GM12878 (cell line): Measurements from ENCODE around the gene SHFL. TPM values are rescaled to one million over a fixed set of nuclear protein-coding genes. Genes with fewer than 3 reads are reported as not detected.
A peak's percentile ranks its signal among the peaks of the same experiment; 100 is the strongest.

Experiments
- ATAC-seq: fragments of 200-7000 bp; cut with Tn5 transposase; 3 replicates; pipeline ENCODE4 v1.9.1; 2020; ENCODE audit warnings: mild to moderate bottlenecking, moderate library complexity
- BruUV-seq: library from RNA; stranded (reverse); fragments of 400-500 nt; replicated peaks from 2 replicates; lab custom pipeline; 2021; lab: Mats Ljungman, UMichigan
- CTCF ChIA-PET: fragments of 300-600 bp; sonication (Branson Sonifier 250); formaldehyde crosslinking; extraction: SDS; loops from one replicate; lab custom pipeline; 2021; ENCODE audit warnings: inconsistent platforms; lab: Yijun Ruan, JAX
- POLR2A ChIA-PET: fragments of 350-600 bp; formaldehyde crosslinking; extraction: SDS; loops from one replicate; lab custom pipeline; 2021; ENCODE audit warnings: inconsistent platforms; lab: Charles Lee
- RAD21 ChIA-PET: fragments of 300-600 bp; sonication (Branson Sonifier 250); formaldehyde crosslinking; loops from one replicate; lab custom pipeline; 2023; ENCODE audit warnings: antibody characterized with exemption; ENCODE audit not compliant: unreplicated experiment; lab: Charles Lee
- SMC1A ChIA-PET: fragments of 300-600 bp; sonication (Branson Sonifier 250); formaldehyde crosslinking; loops from one replicate; lab custom pipeline; 2023; ENCODE audit not compliant: unreplicated experiment, uncharacterized antibody; lab: Charles Lee
- DNase-seq: peaks from one replicate; pipeline ENCODE4 v3.0.0-alpha.2; 2011; ENCODE audit warnings: low read depth, low spot score
- FAIRE-seq: peaks from 3 replicates; lab custom pipeline; 2011; peaks lifted over from hg19 to GRCh38; lab: Jason Lieb, UNC
- H2AFZ ChIP-seq: 2 replicates; pipeline ENCODE4 v1.6.0; 2011; ENCODE audit warnings: low read depth, low read length, control low read depth; ENCODE audit not compliant: control insufficient read depth
- H3K27ac ChIP-seq: 2 replicates; pipeline ENCODE4 v1.5.1; 2011; ENCODE audit warnings: control low read depth; ENCODE audit not compliant: control insufficient read depth, insufficient read depth
- H3K27me3 ChIP-seq, 2 experiments: replicated peaks in 1 of 2; 2 replicates each; pipeline versions ENCODE4 v1.6.0 to v1.6.1; 2011; ENCODE audit warnings: low read length in 1 of 2; ENCODE audit not compliant: control insufficient read depth in 2 of 2, insufficient read depth in 2 of 2
- H3K36me3 ChIP-seq, 2 experiments: 2 replicates each; pipeline ENCODE4 v1.5.1; 2011; ENCODE audit warnings: low read length in 1 of 2; ENCODE audit not compliant: control insufficient read depth in 2 of 2, insufficient read depth in 2 of 2
- H3K4me1 ChIP-seq: 2 replicates; pipeline ENCODE4 v1.6.1; 2011; ENCODE audit warnings: mild to moderate bottlenecking, low read length, moderate library complexity, mixed read lengths; ENCODE audit not compliant: control insufficient read depth, insufficient read depth
- H3K4me2 ChIP-seq: 2 replicates; pipeline ENCODE4 v1.6.0; 2011; ENCODE audit warnings: control low read depth; ENCODE audit not compliant: control insufficient read depth, insufficient read depth
- H3K4me3 ChIP-seq: fragments of 200-600 bp; sonication (generic); 2 replicates; pipeline ENCODE4 v1.5.1; 2016
- H3K79me2 ChIP-seq: 2 replicates; pipeline ENCODE4 v1.6.0; 2011; ENCODE audit warnings: low read length; ENCODE audit not compliant: control insufficient read depth, insufficient read depth
- H3K9ac ChIP-seq: 2 replicates; pipeline ENCODE4 v1.8.0; 2011; ENCODE audit warnings: low read length, control low read depth, mixed read lengths; ENCODE audit not compliant: control insufficient read depth, insufficient read depth
- H3K9me3 ChIP-seq: replicated peaks from 3 replicates; pipeline ENCODE4 v1.5.1; 2011; ENCODE audit warnings: mild to moderate bottlenecking, low read length; ENCODE audit not compliant: control insufficient read depth, insufficient read depth
- H4K20me1 ChIP-seq: 2 replicates; pipeline ENCODE4 v1.6.0; 2011; ENCODE audit not compliant: control insufficient read depth, insufficient read depth
- BACH1 ChIP-seq: fragments of 450-650 bp; IDR thresholded peaks from 2 replicates; pipeline ENCODE4 v1.6.1; 2017; ENCODE audit warnings: mild to moderate bottlenecking, borderline replicate concordance
- CREB1 ChIP-seq: IDR thresholded peaks from 2 replicates; pipeline ENCODE4 v1.6.1; 2012; ENCODE audit warnings: low read depth, mild to moderate bottlenecking, inconsistent platforms
- CREM ChIP-seq: IDR thresholded peaks from 2 replicates; pipeline ENCODE4 v1.6.1; 2014; ENCODE audit warnings: antibody characterized with exemption, low read depth
- CTCF ChIP-seq, 3 experiments: IDR thresholded peaks in 2 of 3; conservative IDR thresholded peaks in 1 of 3; 2 replicates each; pipeline ENCODE4 v1.5.1; 2011; ENCODE audit warnings: low read depth in 3 of 3, low read length in 3 of 3, mild to moderate bottlenecking in 3 of 3, control low read depth in 2 of 3, moderate library complexity in 2 of 3, inconsistent platforms in 1 of 3, mixed read lengths in 1 of 3; ENCODE audit not compliant: control insufficient read depth in 2 of 3, insufficient read depth in 1 of 3; ENCODE audit errors: extremely low read depth in 1 of 3
- DPF2 ChIP-seq: fragments of 450-650 bp; IDR thresholded peaks from 2 replicates; pipeline ENCODE4 v1.6.1; 2017; ENCODE audit warnings: mild to moderate bottlenecking
- NFYB ChIP-seq: IDR thresholded peaks from 2 replicates; pipeline ENCODE4 v1.6.1; 2011; ENCODE audit warnings: low read depth, mild to moderate bottlenecking, low read length, improper control_type of control experiment, moderate library complexity; ENCODE audit not compliant: insufficient read depth
- NRF1 ChIP-seq: conservative IDR thresholded peaks from 2 replicates; pipeline ENCODE4 v1.6.1; 2011; ENCODE audit warnings: mild to moderate bottlenecking, low read depth, low read length, improper control_type of control experiment
- PAX8 ChIP-seq: fragments of 450-650 bp; IDR thresholded peaks from 2 replicates; pipeline ENCODE4 v1.6.1; 2017; ENCODE audit warnings: mild to moderate bottlenecking, moderate library complexity
- POLR2A ChIP-seq: IDR thresholded peaks from 2 replicates; pipeline ENCODE4 v1.6.1; 2011; ENCODE audit warnings: low read depth, mild to moderate bottlenecking, low read length
- RAD51 ChIP-seq: fragments of 450-650 bp; IDR thresholded peaks from 2 replicates; pipeline ENCODE4 v1.6.1; 2016; ENCODE audit warnings: moderate library complexity, mild to moderate bottlenecking, inconsistent platforms
- WGBS: methylation state at CpG from one replicate; pipeline ENCODE4 v1.1.6; 2016; ENCODE audit warnings: low lambda C conversion rate; ENCODE audit not compliant: insufficient replicate concordance, insufficient coverage; ENCODE audit errors: missing lambda C conversion rate; 5-methylcytosine and 5-hydroxymethylcytosine counted together
- in situ Hi-C: fragments of 300-500 bp; cut with MboI; formaldehyde crosslinking; loops from 9 replicates; pipeline ENCODE4 v1.14.3; 2018; ENCODE audit warnings: mixed read lengths
- intact Hi-C: fragments of 100-400 bp; cut with micrococcal nuclease; formaldehyde crosslinking; loops from one replicate; pipeline ENCODE4 v1.14.2; 2022; ENCODE audit not compliant: unreplicated experiment
- polyA plus RNA-seq, 11 experiments: library from polyadenylated mRNA; depleted of rRNA in 4 of 11; unstranded in 6 of 11; stranded (reverse) in 5 of 11; fragments of >200 nt; fragmentation: Nextera tagmentation in 4 of 11; fragmentation: Illumina TruSeq in 1 of 11; extraction: Ambion mirVana in 4 of 11; extraction: Trizol in 1 of 11; gene quantifications; 1 replicate in 1 of 11; 2 replicates in 10 of 11; pipeline versions ENCODE4 v1.2.1 to v1.2.3, GENCODE V29; 2011 to 2016; ENCODE audit warnings: inconsistent platforms in 2 of 11, missing spikeins in 2 of 11, low read depth in 1 of 11
- total RNA-seq, 4 experiments: library from RNA; depleted of rRNA in 3 of 4; stranded (reverse); fragments of >200 nt in 3 of 4; fragmentation: Illumina TruSeq in 1 of 4; extraction: Trizol in 1 of 4; gene quantifications; 2 replicates each; pipeline versions ENCODE4 v1.2.1 to v1.2.3, GENCODE V29; 2013 to 2021
- TF ChIP-seq, protein P1 (sequence below): IDR thresholded peaks from 2 replicates; pipeline ENCODE4 v1.6.1; 2011; ENCODE audit warnings: borderline replicate concordance, low read depth, mild to moderate bottlenecking, moderate library complexity, mixed read lengths, low read length; ENCODE audit not compliant: insufficient read depth; ENCODE audit errors: extremely low read length
- TF ChIP-seq, protein P2 (sequence below): IDR thresholded peaks from 2 replicates; pipeline ENCODE4 v1.6.1; 2011; ENCODE audit warnings: low read depth, low read length, improper control_type of control experiment, borderline replicate concordance

The SHFL gene
- total and polyA plus RNA-seq, 10 of the 15 experiments (the other 5 are each of a cell fraction or from before 2014, with no cell fraction given), result 8.0 to 83.8 (median 40.7) TPM

DNA sequence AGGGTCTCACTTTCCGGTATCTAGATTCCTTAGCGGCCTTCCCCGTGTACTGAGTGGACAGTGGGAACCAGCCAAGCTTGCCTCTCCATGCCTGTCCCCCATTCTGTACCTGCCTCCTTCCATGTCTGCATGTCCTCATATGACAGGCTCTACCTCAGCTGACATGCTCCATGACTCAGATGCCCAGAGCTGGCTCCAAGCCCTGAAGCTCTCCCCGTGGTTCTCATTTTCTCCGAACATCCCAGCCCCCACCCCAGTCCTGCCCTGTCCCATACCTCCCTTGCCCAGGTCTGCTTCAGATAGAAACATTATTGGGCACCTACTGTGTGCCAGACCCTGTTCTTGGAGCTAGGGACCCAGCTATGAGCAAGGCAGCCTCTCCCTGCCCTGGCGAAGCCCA lies 17.1 kb upstream of the SHFL start (continued):
- TF ChIP-seq POLR2A (no peak), CREM (no peak)

DNA sequence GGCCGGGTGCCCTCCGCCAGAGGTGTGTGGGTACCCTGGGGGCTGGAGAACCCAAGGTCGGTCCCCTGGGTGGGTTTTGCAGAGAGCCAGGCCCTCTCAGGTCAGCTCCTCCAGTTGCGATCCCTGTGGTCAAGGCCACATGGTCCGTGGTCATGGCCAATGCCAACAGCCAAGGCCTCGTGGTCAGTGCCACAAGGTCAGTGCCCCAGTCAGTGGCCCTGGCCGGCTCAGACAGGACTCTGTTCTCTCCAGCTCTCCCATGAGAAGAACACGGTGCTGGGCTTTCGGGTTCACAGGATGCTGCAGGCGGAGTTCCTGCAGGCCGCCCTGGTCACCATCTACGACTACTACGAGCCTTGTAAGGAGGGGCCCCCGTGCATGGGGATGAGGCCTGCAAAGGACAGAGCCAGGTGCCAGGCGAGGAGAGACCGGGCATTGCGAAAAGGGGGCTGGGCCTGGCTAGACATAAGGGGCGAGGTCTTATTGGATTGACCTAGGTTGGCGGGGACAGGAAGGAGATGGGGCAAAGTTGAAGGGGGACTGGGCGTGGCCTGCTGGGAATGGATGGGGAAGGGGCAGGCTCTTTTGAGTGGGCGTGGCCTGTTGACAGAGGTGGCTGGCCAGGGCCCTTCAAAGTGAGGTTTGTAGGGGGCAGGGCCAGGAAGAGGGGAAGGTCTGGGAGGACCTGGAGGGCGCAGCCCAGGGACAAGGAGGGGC lies 15.2 kb upstream of the SHFL start:
- H3K9me3 ChIP-seq, result peaks cover 5% of the 10 kb centered on the region; the same call in 2 of the 3 replicates
- no peaks in the 10 kb centered on the region for H4K20me1 ChIP-seq
- ChIA-PET CTCF (no interaction called here), SMC1A (no interaction called here), POLR2A (no interaction called here), RAD21 (no interaction called here)
- H3K4me1 ChIP-seq, result no peaks in the 10 kb centered on the region
- no peak overlapping the region for H3K4me3 ChIP-seq
- DNase-seq, result no peak
- no peak overlapping the region for H2AFZ ChIP-seq
- H3K27ac ChIP-seq, result no peak overlapping the region
- FAIRE-seq, result no peak
- no peaks in the 10 kb centered on the region for H3K27me3 ChIP-seq
- ATAC-seq, result no peak
- no TSS peak for BruUV-seq
- in situ Hi-C loops, result no loop called here
- TF ChIP-seq BACH1 (no peak), CREB1 (no peak), NRF1 (no peak), PAX8 (no peak)
- no peaks in the 10 kb centered on the region for H3K36me3 ChIP-seq
- 46% methylated on average over 22 of the region's 22 CpGs for WGBS
- intact Hi-C loops, result no loop called here
- no peak overlapping the region for H3K4me2 ChIP-seq
- H3K79me2 ChIP-seq, result no peaks in the 10 kb centered on the region
- no peak overlapping the region for H3K9ac ChIP-seq

GRCh38 chr19:10074153-10074552 lies 12.0 kb upstream of the SHFL start:
- 11% methylated on average over 2 of the region's 2 CpGs for WGBS
- H3K36me3 ChIP-seq, result no peaks in the 10 kb centered on the region
- in situ Hi-C loops (no loop called here), intact Hi-C loops (no loop called here)
- no peaks in the 10 kb centered on the region for H3K4me1 ChIP-seq
- POLR2A ChIA-PET, result no interaction called here
- no peak overlapping the region for H3K9ac ChIP-seq
- no peak overlapping the region for H3K27ac ChIP-seq
- FAIRE-seq, result peak; percentile 76
- RAD21 ChIA-PET, result no interaction called here
- no TSS peak for BruUV-seq
- ATAC-seq, result peak; percentile 82
- no peak overlapping the region for H2AFZ ChIP-seq
- no peak for DNase-seq
- CTCF ChIA-PET, result no interaction called here
- H4K20me1 ChIP-seq, result no peaks in the 10 kb centered on the region
- no peak overlapping the region for H3K4me3 ChIP-seq
- no peak overlapping the region for H3K4me2 ChIP-seq
- H3K79me2 ChIP-seq, result no peaks in the 10 kb centered on the region
- SMC1A ChIA-PET, result interaction anchor here (2.4 kb wide), 1 partner anchor 176 kb away, joined by 5 read pairs; no protein-coding TSS in a partner anchor
- H3K27me3 ChIP-seq, result no peaks in the 10 kb centered on the region
- H3K9me3 ChIP-seq, result peaks cover 5% of the 10 kb centered on the region; the same call in 2 of the 3 replicates
- TF ChIP-seq NFYB (0 out of 2 replicates have a peak, but pooled peaks have one; percentile 28), RAD51 (peak; percentile 75), DPF2 (no peak), CTCF (IDR thresholded peaks at IDR 0.05 in 2 of 3, conservative IDR thresholded peaks at IDR 0.05 in 1 of 3; ENCODE audit: control insufficient read depth in 2 of 3, extremely low read depth in 1 of 3, insufficient read depth in 1 of 3, low read depth in 3 of 3, low read length in 3 of 3) (peak; percentile 29 to 54 (median 34); a peak in 5 of 6 replicates)
- TF ChIP-seq, protein P1, sequence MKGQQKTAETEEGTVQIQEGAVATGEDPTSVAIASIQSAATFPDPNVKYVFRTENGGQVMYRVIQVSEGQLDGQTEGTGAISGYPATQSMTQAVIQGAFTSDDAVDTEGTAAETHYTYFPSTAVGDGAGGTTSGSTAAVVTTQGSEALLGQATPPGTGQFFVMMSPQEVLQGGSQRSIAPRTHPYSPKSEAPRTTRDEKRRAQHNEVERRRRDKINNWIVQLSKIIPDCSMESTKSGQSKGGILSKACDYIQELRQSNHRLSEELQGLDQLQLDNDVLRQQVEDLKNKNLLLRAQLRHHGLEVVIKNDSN, result peak; percentile 73
- TF ChIP-seq, protein P2, sequence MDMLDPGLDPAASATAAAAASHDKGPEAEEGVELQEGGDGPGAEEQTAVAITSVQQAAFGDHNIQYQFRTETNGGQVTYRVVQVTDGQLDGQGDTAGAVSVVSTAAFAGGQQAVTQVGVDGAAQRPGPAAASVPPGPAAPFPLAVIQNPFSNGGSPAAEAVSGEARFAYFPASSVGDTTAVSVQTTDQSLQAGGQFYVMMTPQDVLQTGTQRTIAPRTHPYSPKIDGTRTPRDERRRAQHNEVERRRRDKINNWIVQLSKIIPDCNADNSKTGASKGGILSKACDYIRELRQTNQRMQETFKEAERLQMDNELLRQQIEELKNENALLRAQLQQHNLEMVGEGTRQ, result peak; percentile 43; the same call in 1 of the 2 replicates
